ENCODE data around the gene GDAP2.

Gene GDAP2

GRCh38 chr1:117814856-117815797 lies 114.3 kb downstream of the GDAP2 start:
- Histone ChIP-seq H3K4me3 (ENCODE audit: low read depth, low read length) (no peak overlapping the region), H3K27ac (no peak overlapping the region), H3K36me3 (no peaks in the 10 kb centered on the region), H3K9me3 (ENCODE audit: severe bottlenecking) (no peaks in the 10 kb centered on the region), H3K27me3 (ENCODE audit: insufficient read depth, low read depth, severe bottlenecking) (no peaks in the 10 kb centered on the region)
- no peak for DNase-seq
- no peak for TF ChIP-seq CTCF (IDR thresholded peaks at IDR 0.05; ENCODE audit: low read depth, low read length)

Data from WERI-Rb-1 (cell line).